ENCODE measurements around the gene ZNF576.
"Not testable (repeated sequence)": the region's sequence is repeated elsewhere in the genome, so short reads cannot be mapped to it uniquely, and the experiment has no call there.

ZNF576 gene

GRCh38 chr19:43575156-43575950 is 21.0 kb upstream of the ZNF576 start, which contains the start of the genes PINLYP and XRCC1:
TSS of gene PINLYP (plus strand) at chr19:43575801. CDS start at chr19:43577192, 1,391 bp downstream.
TSS of gene XRCC1 (minus strand) at chr19:43575527. CDS start at chr19:43575458, 69 bp downstream.
- peak; percentile 100 for DNase-seq

GRCh38 chr19:43575955-43576878 is 20.2 kb upstream of the ZNF576 start:
- DNase-seq, result peak; percentile 80

DNA sequence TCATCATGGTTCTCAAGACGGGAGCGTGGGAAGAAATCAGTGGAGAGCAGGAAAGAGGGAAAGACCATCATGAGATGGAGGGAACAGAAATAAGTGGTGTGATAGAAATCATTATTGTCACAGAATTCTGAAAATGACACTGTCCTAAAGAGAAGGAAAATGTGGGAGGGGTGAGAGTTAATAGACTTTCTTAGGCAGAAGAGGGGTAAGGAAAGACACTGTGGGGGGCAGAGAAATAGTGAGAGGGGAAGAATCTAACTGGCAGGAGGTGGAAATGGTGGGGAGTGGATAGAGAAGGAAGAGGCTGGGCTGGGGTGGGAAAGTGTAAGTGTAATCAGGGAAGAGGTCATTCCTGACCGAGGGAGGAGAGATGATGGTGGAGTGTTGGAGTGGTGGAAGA is 17.6 kb upstream of the ZNF576 start:
- DNase-seq, result no peak

- DNase-seq, result no peak
These were observed 14.9 kb upstream of the ZNF576 start for GRCh38 chr19:43581467-43581866.

DNA sequence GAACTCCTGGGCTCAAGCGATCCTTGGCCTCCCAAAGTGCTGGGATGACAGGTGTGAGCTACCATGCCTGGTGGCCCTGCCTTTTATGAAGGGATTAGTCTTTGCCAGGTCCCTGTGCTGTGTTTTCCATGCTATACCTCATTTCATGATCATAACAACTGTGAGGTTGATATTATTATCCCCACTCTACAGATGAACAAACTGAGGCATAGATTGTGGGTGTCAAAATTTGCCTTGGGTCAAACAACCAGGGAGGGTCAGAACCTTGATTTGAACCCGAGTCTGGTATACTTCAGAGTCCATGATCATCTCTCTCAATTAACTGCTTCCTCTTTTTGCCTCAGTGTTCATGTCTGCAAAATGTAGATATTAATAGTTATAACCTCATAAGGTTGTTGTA is 13.9 kb upstream of the ZNF576 start:
- DNase-seq, result no peak

DNA sequence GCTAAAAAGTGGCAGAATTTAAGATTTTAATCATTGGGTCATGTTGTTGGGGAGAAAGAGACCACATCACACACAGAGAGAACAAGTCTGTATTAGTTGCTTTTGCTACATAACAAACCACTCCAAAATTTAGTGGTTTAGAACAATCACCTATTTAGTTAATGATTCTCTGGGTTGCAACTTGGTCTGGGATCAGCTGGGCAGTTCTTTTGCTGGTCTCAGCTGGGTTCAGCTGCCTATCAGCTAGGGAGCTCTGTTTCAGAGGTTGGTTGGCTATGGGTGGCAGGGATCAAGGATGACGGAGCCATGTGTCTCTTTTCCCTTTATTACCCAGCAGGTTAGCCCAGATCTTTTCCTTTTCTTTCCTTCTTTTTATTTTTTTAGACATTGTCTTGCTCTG is 11.9 kb upstream of the ZNF576 start:
- peak; percentile 39 for DNase-seq

DNA sequence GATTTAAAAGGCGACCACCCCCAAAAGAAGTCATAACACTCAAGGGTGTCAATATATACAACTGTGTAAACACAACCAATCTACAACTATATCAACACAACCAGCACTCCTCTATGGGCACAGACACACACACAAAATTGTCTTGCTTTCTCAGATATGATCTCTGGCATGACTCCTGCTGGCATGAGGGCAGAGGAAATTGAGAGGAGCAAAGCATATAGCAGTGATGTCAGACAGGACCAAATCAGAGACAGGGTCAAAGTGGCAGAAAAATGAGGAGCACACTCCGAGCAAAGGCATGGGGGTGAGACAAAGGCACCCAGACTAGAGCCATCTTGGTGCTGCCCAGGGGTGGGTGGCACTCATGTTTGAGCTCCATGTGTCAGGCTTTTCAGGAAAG is 10.0 kb upstream of the ZNF576 start:
- DNase-seq, result no peak

DNA sequence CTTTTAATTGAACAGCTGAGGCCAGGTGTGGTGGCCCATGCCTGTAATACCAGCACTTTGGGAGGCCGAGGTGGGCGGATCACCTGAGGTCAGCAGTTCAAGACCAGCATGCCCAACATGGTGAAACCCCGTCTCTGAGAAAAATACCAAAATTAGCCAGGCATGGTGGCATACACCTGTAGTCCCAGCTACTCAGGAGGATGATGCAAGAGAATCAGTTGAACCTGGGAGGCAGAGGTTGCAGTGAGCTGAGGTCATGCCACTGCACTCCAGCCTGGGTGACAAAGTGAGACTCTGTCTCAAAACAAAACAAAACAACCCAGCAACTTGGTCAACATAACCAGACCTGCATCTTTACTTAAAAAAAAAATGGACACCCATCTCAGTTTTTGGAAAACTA is 9.4 kb upstream of the ZNF576 start:
- not testable (repeated sequence) for DNase-seq

GRCh38 chr19:43589277-43589676 is 7.1 kb upstream of the ZNF576 start:
- DNase-seq, result no peak

- no peak for DNase-seq
These were observed 6.7 kb upstream of the ZNF576 start for GRCh38 chr19:43589678-43590077.

DNA sequence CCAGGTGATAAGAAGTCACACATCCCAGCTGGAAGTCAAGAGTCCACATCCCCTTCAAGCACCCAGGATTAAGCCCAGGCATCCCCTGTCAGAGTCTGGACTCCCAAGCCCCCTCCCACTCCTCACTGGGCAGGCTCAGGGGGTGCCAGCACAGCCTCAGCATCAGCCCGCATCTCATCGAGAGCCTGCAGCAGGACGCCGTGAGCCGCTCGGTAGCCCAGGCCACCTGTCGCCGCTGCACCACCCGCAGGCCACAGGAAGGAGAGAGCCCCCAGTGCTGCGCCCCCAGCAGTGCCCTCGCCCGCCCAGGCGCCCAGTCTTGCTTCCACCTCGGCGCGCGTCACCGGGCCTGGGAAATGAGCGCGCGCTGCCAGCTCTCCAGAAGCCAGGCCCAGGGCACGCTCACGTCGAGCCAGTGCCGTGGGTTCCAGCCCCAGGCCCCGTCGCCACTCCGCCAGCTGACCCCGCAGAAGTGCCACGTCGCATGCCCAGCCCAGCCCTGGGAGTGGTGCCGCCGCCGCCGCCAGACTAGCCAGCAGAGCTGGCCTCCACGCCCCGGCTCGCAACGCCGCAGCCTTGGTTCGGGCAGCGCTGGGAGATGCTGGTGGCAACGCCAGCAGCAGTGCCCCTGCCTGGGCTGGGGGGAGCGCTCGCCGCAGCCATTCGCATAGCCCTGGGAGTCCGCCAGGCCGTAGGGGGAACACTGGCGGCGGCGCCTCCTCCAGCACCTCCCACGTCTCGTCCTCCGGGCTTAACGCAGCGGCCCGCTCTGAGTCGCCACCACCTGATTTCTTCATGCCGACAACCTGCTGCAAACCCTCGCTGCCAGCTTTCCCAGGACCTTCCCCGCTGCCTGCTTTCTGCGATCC is 4.3 kb upstream of the ZNF576 start:
- no peak for DNase-seq

- no peak for DNase-seq
These were observed 3.5 kb upstream of the ZNF576 start for GRCh38 chr19:43592800-43593350.

DNA sequence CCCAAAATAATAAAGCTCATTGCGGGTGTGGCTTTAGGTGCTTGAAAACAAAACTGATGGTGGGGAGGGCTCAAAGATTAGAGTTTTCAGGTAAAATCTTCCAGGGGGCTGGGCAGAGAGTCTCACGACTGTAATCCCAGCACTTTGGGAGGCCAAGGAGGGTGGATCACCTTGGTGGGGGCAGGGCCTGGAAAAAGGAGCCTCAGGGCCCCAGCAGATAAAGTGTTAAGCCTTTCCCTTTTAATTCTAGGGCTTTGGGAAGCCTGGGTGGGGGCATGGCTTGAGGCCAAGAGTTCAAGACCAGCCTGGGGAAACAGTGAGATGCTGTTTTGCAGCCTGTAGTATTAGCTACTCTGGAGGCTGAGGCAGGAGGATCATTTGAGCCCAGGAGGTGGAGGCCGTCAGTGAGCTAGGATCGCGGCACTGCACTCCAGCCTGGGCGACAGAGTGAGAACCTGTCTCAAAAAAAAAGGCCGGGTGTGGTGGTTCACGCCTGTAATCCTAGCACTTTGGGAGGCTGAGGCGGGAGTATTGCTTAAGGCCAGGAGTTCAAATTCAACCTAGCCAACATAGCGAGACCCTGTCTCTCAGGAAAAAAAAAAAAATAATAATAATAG is 2.2 kb upstream of the ZNF576 start:
- no peak for DNase-seq

GRCh38 chr19:43594710-43595604 is 1.4 kb upstream of the ZNF576 start:
- DNase-seq, result peak; percentile 89

GRCh38 chr19:43595605-43595998 is 793 bp upstream of the ZNF576 start:
- DNase-seq, result no peak

DNA sequence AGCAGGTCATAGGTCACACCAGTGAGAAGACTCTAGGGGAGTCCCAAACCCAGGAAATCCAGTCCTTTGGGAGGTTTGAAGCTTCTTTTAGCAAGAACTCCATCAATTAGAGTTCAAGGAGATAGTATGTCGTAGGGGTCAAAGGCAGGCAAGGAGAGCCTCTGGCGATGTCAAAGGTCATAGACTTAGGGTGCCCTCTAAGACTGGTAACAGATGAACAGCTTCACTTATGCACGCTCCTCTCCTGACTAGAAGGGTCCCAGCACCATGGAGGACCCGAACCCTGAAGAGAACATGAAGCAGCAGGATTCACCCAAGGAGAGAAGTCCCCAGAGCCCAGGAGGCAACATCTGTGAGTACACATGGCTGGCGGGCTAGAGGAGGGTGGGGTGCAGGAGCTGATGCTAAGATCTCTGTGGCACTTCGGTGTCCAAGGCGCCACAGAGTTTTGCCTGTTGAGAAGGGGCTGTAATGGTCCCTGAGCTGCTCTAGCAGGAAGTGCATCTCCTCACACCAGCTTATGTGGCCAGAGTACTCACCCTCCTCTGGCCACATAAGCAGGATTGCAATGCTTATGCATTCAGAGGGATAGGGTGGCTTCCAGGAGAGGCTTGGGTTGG is 557 bp downstream of the ZNF576 start:
- peak; percentile 49 for DNase-seq

- no peak for DNase-seq
These were observed 1.5 kb downstream of the ZNF576 start for GRCh38 chr19:43597876-43598275.

DNA sequence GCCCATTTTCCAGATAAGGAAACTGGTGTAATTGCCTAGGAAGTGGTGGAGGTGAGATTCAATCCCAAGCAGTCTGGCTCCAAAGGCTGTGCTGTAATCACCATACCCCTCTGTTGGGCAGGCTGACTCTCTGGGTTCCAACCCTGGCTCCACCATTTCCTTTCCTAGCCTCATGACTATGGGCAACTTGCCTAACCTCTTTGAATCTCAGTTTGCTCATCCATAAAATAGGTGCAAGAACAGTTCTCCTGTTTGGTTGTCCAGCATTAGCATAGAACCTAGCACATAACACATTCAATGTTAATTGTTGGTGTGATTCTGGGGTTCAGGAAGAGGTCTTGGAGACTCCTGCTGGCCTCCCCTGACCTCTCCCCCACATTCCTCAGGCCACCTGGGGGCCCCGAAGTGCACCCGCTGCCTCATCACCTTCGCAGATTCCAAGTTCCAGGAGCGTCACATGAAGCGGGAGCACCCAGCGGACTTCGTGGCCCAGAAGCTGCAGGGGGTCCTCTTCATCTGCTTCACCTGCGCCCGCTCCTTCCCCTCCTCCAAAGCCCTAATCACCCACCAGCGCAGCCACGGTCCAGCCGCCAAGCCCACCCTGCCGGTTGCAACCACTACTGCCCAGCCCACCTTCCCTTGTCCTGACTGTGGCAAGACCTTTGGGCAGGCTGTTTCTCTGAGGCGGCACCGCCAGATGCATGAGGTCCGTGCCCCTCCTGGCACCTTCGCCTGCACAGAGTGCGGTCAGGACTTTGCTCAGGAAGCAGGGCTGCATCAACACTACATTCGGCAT is 2.2 kb downstream of the ZNF576 start:
- DNase-seq, result no peak

DNA sequence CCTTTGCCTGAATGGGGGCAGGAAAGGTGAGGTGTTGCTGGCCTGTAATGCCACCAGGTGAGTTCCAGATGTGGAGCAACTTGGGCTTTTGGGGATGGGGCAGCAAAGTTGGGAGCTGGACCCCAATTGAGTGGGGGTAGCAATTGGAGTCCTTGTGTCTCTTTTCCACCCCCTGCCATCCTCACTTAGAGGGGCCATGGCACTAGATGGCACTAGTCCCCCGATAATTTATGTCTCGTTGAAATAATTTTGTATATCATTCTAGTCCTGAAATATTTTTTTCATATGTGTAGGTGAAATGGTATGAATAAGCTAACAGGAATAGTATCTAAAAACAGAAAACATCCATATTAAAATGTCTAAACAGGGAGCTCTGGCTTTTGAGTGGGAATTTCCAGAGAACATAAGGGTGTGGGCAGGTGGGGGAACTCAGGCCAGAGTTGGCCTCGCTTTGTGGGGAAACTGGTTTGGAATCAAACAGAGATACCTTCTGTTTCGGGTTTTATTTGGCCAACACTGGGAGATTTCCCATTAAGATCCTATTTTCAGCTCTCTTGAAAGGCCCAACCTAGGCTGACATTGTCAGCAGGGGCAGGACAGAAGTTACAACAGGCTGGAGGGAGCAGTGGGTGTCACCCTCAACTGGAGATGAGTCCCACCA is 3.4 kb downstream of the ZNF576 start:
- DNase-seq, result no peak

All from DMS53 (cell line).